GM23338 (cell line): Measurements from ENCODE around the gene MAN2C1. TPM values are rescaled to one million over a fixed set of nuclear protein-coding genes. Genes with fewer than 3 reads are reported as not detected.

Experiments
- ATAC-seq: fragments of 200-7000 bp; cut with Tn5 transposase; 3 replicates; pipeline ENCODE4 v1.9.1; 2020
- DNase-seq: peaks from one replicate; pipeline ENCODE4 v3.0.0-alpha.2; 2015; ENCODE audit warnings: low spot score
- H2AFZ ChIP-seq: fragments of 200-600 bp; sonication (generic); 2 replicates; pipeline ENCODE4 v1.8.0; 2016; ENCODE audit warnings: antibody characterized with exemption, mild to moderate bottlenecking, moderate library complexity
- H3F3A ChIP-seq: fragments of 200-600 bp; sonication (generic); replicated peaks from 2 replicates; pipeline ENCODE4 v1.8.0; 2017; ENCODE audit warnings: antibody characterized with exemption, mixed run types, low read depth
- H3K27ac ChIP-seq: fragments of 200-600 bp; sonication (generic); 2 replicates; pipeline ENCODE4 v1.6.1; 2016; ENCODE audit warnings: low read depth
- H3K27me3 ChIP-seq: fragments of 200-600 bp; sonication (generic); 2 replicates; pipeline ENCODE4 v1.8.0; 2016; ENCODE audit warnings: mild to moderate bottlenecking, mixed run types, moderate library complexity; ENCODE audit not compliant: insufficient read depth
- H3K36me3 ChIP-seq: fragments of 200-600 bp; sonication (generic); 2 replicates; pipeline ENCODE4 v1.8.0; 2016; ENCODE audit warnings: mild to moderate bottlenecking; ENCODE audit not compliant: insufficient read depth
- H3K4me1 ChIP-seq: fragments of 200-600 bp; sonication (generic); 2 replicates; pipeline ENCODE4 v1.8.0; 2016; ENCODE audit warnings: mild to moderate bottlenecking, moderate library complexity; ENCODE audit not compliant: insufficient read depth
- H3K4me2 ChIP-seq: fragments of 200-600 bp; sonication (generic); 2 replicates; pipeline ENCODE4 v1.7.1; 2017; ENCODE audit warnings: mixed run types
- H3K4me3 ChIP-seq: fragments of 200-600 bp; sonication (generic); 2 replicates; pipeline ENCODE4 v1.6.1; 2016; ENCODE audit warnings: mixed run types
- H3K79me2 ChIP-seq: fragments of 200-600 bp; sonication (generic); replicated peaks from 2 replicates; pipeline ENCODE4 v1.8.0; 2017; ENCODE audit warnings: mild to moderate bottlenecking; ENCODE audit not compliant: insufficient read depth
- H3K9me2 ChIP-seq: fragments of 200-600 bp; sonication (generic); 2 replicates; pipeline ENCODE4 v1.8.0; 2017; ENCODE audit not compliant: insufficient read depth
- H4K20me1 ChIP-seq: fragments of 200-600 bp; sonication (generic); replicated peaks from 2 replicates; pipeline ENCODE4 v1.8.0; 2017; ENCODE audit warnings: mild to moderate bottlenecking; ENCODE audit not compliant: insufficient read depth
- H3K27ac Mint-ChIP-seq: 2 replicates; pipeline ENCODE4 v1.8.0; 2020; ENCODE audit warnings: inconsistent platforms, mild to moderate bottlenecking, moderate library complexity, mixed read lengths
- H3K27me3 Mint-ChIP-seq: 3 replicates; pipeline ENCODE4 v1.8.0; 2022; ENCODE audit warnings: low read depth, mild to moderate bottlenecking, moderate library complexity, mixed read lengths, inconsistent platforms; ENCODE audit not compliant: insufficient read depth, poor library complexity
- H3K36me3 Mint-ChIP-seq: 3 replicates; pipeline ENCODE4 v1.8.0; 2021; ENCODE audit warnings: low read depth, mild to moderate bottlenecking, inconsistent platforms, moderate library complexity, mixed read lengths
- H3K4me1 Mint-ChIP-seq: 3 replicates; pipeline ENCODE4 v1.8.0; 2020; ENCODE audit warnings: mild to moderate bottlenecking, inconsistent platforms, mixed read lengths
- H3K4me3 Mint-ChIP-seq: 3 replicates; pipeline ENCODE4 v1.8.0; 2021; ENCODE audit warnings: moderate library complexity, mild to moderate bottlenecking, inconsistent platforms, mixed read lengths
- H3K9me3 Mint-ChIP-seq: 3 replicates; pipeline ENCODE4 v1.8.0; 2020; ENCODE audit warnings: moderate library complexity, mild to moderate bottlenecking, inconsistent platforms, mixed read lengths
- CREB1 ChIP-seq: fragments of 250-450 bp; sonication (Bioruptor Pico); IDR thresholded peaks from 2 replicates; pipeline ENCODE4 v1.5.0; 2020; ENCODE audit warnings: low read depth, mild to moderate bottlenecking, moderate library complexity
- CTCF ChIP-seq, 2 experiments: fragments of 200-600 bp in 1 of 2; sonication (generic) in 1 of 2; conservative IDR thresholded peaks; 2 replicates each; pipeline versions ENCODE4 v1.5.1 to v1.6.1; 2016 to 2017; ENCODE audit warnings: antibody characterized with exemption in 2 of 2, low read depth in 2 of 2, mild to moderate bottlenecking in 2 of 2, moderate library complexity in 1 of 2
- ETS1 ChIP-seq: IDR thresholded peaks from 2 replicates; pipeline ENCODE4 v1.6.1; 2016; ENCODE audit warnings: antibody characterized with exemption
- EZH2 ChIP-seq: fragments of 200-600 bp; sonication (generic); IDR thresholded peaks from one replicate; pipeline ENCODE4 v1.8.0; 2017; ENCODE audit warnings: antibody characterized with exemption, mild to moderate bottlenecking, low read depth; ENCODE audit not compliant: unreplicated experiment
- JUNB ChIP-seq: IDR thresholded peaks from one replicate; pipeline ENCODE4 v1.6.1; 2016; ENCODE audit warnings: antibody characterized with exemption; ENCODE audit not compliant: unreplicated experiment
- NANOG ChIP-seq: IDR thresholded peaks from 2 replicates; pipeline ENCODE4 v1.6.1; 2016; ENCODE audit warnings: antibody characterized with exemption, borderline replicate concordance
- POLR2AphosphoS5 ChIP-seq: IDR thresholded peaks from 2 replicates; pipeline ENCODE4 v1.6.1; 2016; ENCODE audit warnings: antibody characterized with exemption, low read depth
- STAT1 ChIP-seq: IDR thresholded peaks from one replicate; pipeline ENCODE4 v1.6.1; 2016; ENCODE audit warnings: antibody characterized with exemption; ENCODE audit not compliant: unreplicated experiment
- ZNF114 ChIP-seq: fragments of 250-450 bp; sonication (Bioruptor Pico); IDR thresholded peaks from 2 replicates; pipeline ENCODE4 v1.5.0; 2020; ENCODE audit warnings: mild to moderate bottlenecking, moderate library complexity
- ZNF331 ChIP-seq: fragments of 250-450 bp; sonication (Bioruptor Pico); IDR thresholded peaks from 2 replicates; pipeline ENCODE4 v1.5.0; 2020; ENCODE audit warnings: low read depth, mild to moderate bottlenecking, moderate library complexity
- polyA plus RNA-seq: library from polyadenylated mRNA; unstranded; fragments of >200 nt; fragmentation: Nextera tagmentation; extraction: Ambion mirVana; gene quantifications from 2 replicates; pipeline ENCODE4 v1.2.1, GENCODE V29; 2016
- total RNA-seq: library from RNA; depleted of rRNA; stranded (reverse); fragments of >200 nt; shearing (Covaris generic); gene quantifications from 2 replicates; pipeline ENCODE4 v1.2.3, GENCODE V29; 2014

Gene MAN2C1
- total and polyA plus RNA-seq, 2 experiments from 2014 or later: 42.3 to 129 TPM

DNA sequence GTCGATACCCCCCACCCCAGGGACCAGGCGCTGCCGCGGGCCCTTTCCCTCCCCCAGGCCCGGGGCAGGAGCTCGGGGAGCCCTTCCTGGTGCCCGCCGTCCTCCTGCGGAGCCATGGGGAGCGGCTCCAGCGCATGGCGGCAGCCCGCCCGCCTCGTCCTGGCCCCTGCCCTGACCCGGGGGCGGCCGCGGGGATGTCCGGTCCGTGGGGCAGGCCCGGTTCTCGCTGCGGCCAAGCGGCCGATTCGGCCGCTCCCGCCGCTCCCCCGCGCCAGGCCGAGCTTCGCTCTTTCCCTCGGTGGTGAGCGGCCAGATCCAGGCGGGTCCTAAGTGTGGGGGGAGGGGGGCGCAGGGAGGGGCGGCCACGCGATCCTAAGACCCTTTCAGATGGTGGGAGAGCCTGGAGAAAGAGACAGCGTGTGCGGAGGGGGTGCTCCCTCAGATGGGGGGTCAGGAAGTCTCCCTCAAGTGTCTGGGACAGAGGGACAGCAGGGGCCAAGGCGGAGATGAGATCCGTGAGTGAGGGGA is 20.3 kb downstream of the MAN2C1 start:
- H3K9me3 Mint-ChIP-seq: no peaks in the 10 kb centered on the region
- no peak for TF ChIP-seq CTCF (conservative IDR thresholded peaks at IDR 0.05; ENCODE audit: low read depth in 2 of 2)
- TF ChIP-seq STAT1: no peak
- TF ChIP-seq ZNF331 (CRISPR knock-in tag): no peak
- no peak for TF ChIP-seq JUNB
- no peak for TF ChIP-seq NANOG
- TF ChIP-seq ETS1: no peak
- no peak for TF ChIP-seq ZNF114
- TF ChIP-seq CREB1 (CRISPR knock-in tag): no peak
- TF ChIP-seq POLR2AphosphoS5: no peak
- H3K4me1 ChIP-seq: peaks cover 4% of the 10 kb centered on the region; the same call in 1 of the 2 replicates
- no peaks in the 10 kb centered on the region for H4K20me1 ChIP-seq
- no peak overlapping the region for H3K27ac Mint-ChIP-seq
- ATAC-seq (peak; percentile 23), DNase-seq (no peak)
- 0 out of 2 replicates have a peak, but pooled peaks cover 4% of the 10 kb centered on the region for H3F3A ChIP-seq
- 0 out of 2 replicates have a peak, but pooled peaks cover 5% of the 10 kb centered on the region for H3K9me2 ChIP-seq
- no peak overlapping the region for H3K27ac ChIP-seq
- peak overlapping the region; percentile 95 for H3K4me3 ChIP-seq
- peaks cover 36% of the 10 kb centered on the region for H3K27me3 ChIP-seq
- peak overlapping the region; percentile 99 for H2AFZ ChIP-seq
- peak overlapping the region; percentile 97 for H3K4me2 ChIP-seq
- no peaks in the 10 kb centered on the region for H3K36me3 ChIP-seq
- H3K79me2 ChIP-seq: no peaks in the 10 kb centered on the region
- H3K4me3 Mint-ChIP-seq: peak overlapping the region; percentile 92
- H3K4me1 Mint-ChIP-seq: peaks cover 6% of the 10 kb centered on the region; the same call in 2 of the 3 replicates
- peaks cover 5% of the 10 kb centered on the region; the same call in 1 of the 3 replicates for H3K36me3 Mint-ChIP-seq
- peaks cover 36% of the 10 kb centered on the region for H3K27me3 Mint-ChIP-seq

- H3K9me3 Mint-ChIP-seq: no peaks in the 10 kb centered on the region
- Histone ChIP-seq H3K27ac (no peak overlapping the region), H3K4me1 (peaks cover 4% of the 10 kb centered on the region; the same call in 1 of the 2 replicates), H3K9me2 (0 out of 2 replicates have a peak, but pooled peaks cover 5% of the 10 kb centered on the region), H3K36me3 (no peaks in the 10 kb centered on the region), H3K79me2 (no peaks in the 10 kb centered on the region), H3F3A (0 out of 2 replicates have a peak, but pooled peaks cover 4% of the 10 kb centered on the region), H3K4me3 (peak overlapping the region; percentile 95), H2AFZ (peak overlapping the region; percentile 99), H3K4me2 (peak overlapping the region; percentile 97), H3K27me3 (peaks cover 36% of the 10 kb centered on the region), H4K20me1 (no peaks in the 10 kb centered on the region)
- peaks cover 6% of the 10 kb centered on the region; the same call in 2 of the 3 replicates for H3K4me1 Mint-ChIP-seq
- TF ChIP-seq CREB1 (CRISPR knock-in tag): no peak; the same call in 1 of the 2 replicates
- no peak for TF ChIP-seq EZH2
- TF ChIP-seq ETS1: peak; percentile 87
- peak; percentile 48 for TF ChIP-seq POLR2AphosphoS5
- TF ChIP-seq ZNF114: no peak
- H3K4me3 Mint-ChIP-seq: peak overlapping the region; percentile 92
- H3K27ac Mint-ChIP-seq: no peak overlapping the region; the same call in 1 of the 2 replicates
- peaks cover 5% of the 10 kb centered on the region; the same call in 1 of the 3 replicates for H3K36me3 Mint-ChIP-seq
- DNase-seq (peak; percentile 85), ATAC-seq (peak; percentile 69)
- H3K27me3 Mint-ChIP-seq: peaks cover 34% of the 10 kb centered on the region
Measured at GRCh38 chr15:75347222-75348033, 21.0 kb downstream of the MAN2C1 start.
